Keratinocyte (primary cell): ENCODE data around the gene RCAN3.

ENCODE experiments used
- EZH2 ChIP-seq: IDR thresholded peaks from one replicate; pipeline ENCODE4 v1.6.1; 2012; ENCODE audit warnings: inconsistent platforms, mild to moderate bottlenecking, low read length, moderate library complexity
- TF ChIP-seq, protein P1 (sequence below), 3 experiments: IDR thresholded peaks in 1 of 3; conservative IDR thresholded peaks in 1 of 3; optimal IDR thresholded peaks in 1 of 3; 2 replicates in 2 of 3; 3 replicates in 1 of 3; pipeline versions ENCODE3 to v1.5.1; 2011; ENCODE audit warnings: low read length in 3 of 3, mild to moderate bottlenecking in 3 of 3, moderate library complexity in 2 of 3, control low read depth in 1 of 3, inconsistent platforms in 1 of 3; ENCODE audit not compliant: insufficient read depth in 2 of 3; ENCODE audit errors: extremely low read depth in 1 of 3

DNA sequence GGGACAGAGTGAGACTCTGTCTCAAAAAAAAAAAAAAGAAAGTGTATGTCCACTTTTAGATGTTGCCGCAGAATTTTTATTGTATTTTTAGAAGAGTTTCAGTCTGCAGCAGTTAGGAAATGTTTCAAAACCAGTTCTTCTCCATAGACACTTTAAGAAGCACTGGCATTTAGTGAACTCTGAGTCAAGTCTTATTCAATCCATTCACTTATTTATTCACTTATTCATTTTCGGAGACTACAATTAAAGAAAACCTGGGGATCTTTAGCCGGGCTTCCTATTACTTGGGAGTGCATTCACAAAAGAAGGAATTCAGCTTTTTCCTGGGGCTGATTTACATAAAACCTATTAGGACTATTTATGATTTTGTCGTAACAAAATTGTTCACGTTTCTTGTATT lies 12.3 kb downstream of the RCAN3 start:
- TF ChIP-seq EZH2: no peak
- TF ChIP-seq, protein P1, sequence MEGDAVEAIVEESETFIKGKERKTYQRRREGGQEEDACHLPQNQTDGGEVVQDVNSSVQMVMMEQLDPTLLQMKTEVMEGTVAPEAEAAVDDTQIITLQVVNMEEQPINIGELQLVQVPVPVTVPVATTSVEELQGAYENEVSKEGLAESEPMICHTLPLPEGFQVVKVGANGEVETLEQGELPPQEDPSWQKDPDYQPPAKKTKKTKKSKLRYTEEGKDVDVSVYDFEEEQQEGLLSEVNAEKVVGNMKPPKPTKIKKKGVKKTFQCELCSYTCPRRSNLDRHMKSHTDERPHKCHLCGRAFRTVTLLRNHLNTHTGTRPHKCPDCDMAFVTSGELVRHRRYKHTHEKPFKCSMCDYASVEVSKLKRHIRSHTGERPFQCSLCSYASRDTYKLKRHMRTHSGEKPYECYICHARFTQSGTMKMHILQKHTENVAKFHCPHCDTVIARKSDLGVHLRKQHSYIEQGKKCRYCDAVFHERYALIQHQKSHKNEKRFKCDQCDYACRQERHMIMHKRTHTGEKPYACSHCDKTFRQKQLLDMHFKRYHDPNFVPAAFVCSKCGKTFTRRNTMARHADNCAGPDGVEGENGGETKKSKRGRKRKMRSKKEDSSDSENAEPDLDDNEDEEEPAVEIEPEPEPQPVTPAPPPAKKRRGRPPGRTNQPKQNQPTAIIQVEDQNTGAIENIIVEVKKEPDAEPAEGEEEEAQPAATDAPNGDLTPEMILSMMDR (optimal IDR thresholded peaks at IDR 0.05 in 1 of 3, IDR thresholded peaks at IDR 0.05 in 1 of 3, conservative IDR thresholded peaks at IDR 0.05 in 1 of 3; ENCODE audit: extremely low read depth in 1 of 3, insufficient read depth in 2 of 3, low read length in 3 of 3): no peak
